ENCODE measurements around the gene PCDHA5.
"Not testable (repeated sequence)": the region's sequence is repeated elsewhere in the genome, so short reads cannot be mapped to it uniquely, and the experiment has no call there.

Gene PCDHA5

GRCh38 chr5:140827704-140828361 lies 6.4 kb downstream of the PCDHA5 start, which contains the start of gene PCDHA6:
Gene PCDHA6 (plus strand): TSS chr5:140827960. CDS start chr5:140828092, 132 bp downstream.
- DNase-seq = no peak

GRCh38 chr5:140828362-140828737 lies 6.9 kb downstream of the PCDHA5 start:
- no peak for DNase-seq

- DNase-seq = not testable (repeated sequence)
These were observed 8.4 kb downstream of the PCDHA5 start for GRCh38 chr5:140829511-140830501.

GRCh38 chr5:140833993-140834392 lies 12.6 kb downstream of the PCDHA5 start, which contains the start of gene PCDHA7:
Gene PCDHA7 (plus strand): TSS chr5:140834269. CDS start chr5:140834384, 115 bp downstream.
- DNase-seq = no peak

GRCh38 chr5:140834439-140835008 lies 13.1 kb downstream of the PCDHA5 start:
- DNase-seq = not testable (repeated sequence)

GRCh38 chr5:140835622-140836510 lies 14.5 kb downstream of the PCDHA5 start:
- DNase-seq = no peak

GRCh38 chr5:140840978-140841962 lies 19.9 kb downstream of the PCDHA5 start, which contains the start of gene PCDHA8:
Gene PCDHA8 (plus strand): TSS chr5:140841187. CDS start chr5:140841322, 135 bp downstream.
- DNase-seq = no peak

- DNase-seq = no peak
These were observed 21.7 kb downstream of the PCDHA5 start for GRCh38 chr5:140842798-140843733.

- not testable (repeated sequence) for DNase-seq
These were observed 27.0 kb downstream of the PCDHA5 start, which contains the start of gene PCDHA9 for GRCh38 chr5:140848139-140849102. Gene PCDHA9 (plus strand): TSS chr5:140848382. CDS start chr5:140848496, 114 bp downstream.

GRCh38 chr5:140849831-140850634 lies 28.6 kb downstream of the PCDHA5 start:
- DNase-seq = not testable (repeated sequence)

- no peak for DNase-seq
These were observed 34.6 kb downstream of the PCDHA5 start, which contains the start of gene PCDHA10 for GRCh38 chr5:140855772-140856674. Gene PCDHA10 (plus strand): TSS chr5:140855897. CDS start chr5:140856049, 152 bp downstream.

GRCh38 chr5:140857177-140857986 lies 36.0 kb downstream of the PCDHA5 start:
- DNase-seq = no peak

- no peak for DNase-seq
These were observed 36.5 kb downstream of the PCDHA5 start for GRCh38 chr5:140857987-140858240.

GRCh38 chr5:140862441-140863295 lies 41.3 kb downstream of the PCDHA5 start:
- DNase-seq = no peak

Data from activated effector memory CD4-positive, alpha-beta T cell treated with Interleukin-2 at 50 U/mL for 16 hours (primary cell).